H1 (cell line): Measurements from ENCODE around the gene ZNF407. TPM values are rescaled to one million over a fixed set of nuclear protein-coding genes. Genes with fewer than 3 reads are reported as not detected.

Experiments
- CTCF ChIA-PET: fragments of 300-600 bp; sonication (Branson Sonifier 250); formaldehyde crosslinking; loops from one replicate; lab custom pipeline; 2021; ENCODE audit not compliant: partially characterized antibody; lab: Charles Lee
- POLR2A ChIA-PET: fragments of 300-600 bp; sonication (Branson Sonifier 250); formaldehyde crosslinking; loops from one replicate; lab custom pipeline; 2021; ENCODE audit warnings: inconsistent platforms; ENCODE audit not compliant: partially characterized antibody; lab: Charles Lee
- DNase-seq, 2 experiments: peaks; one replicate each; pipeline versions ENCODE4 v3.0.0 to v3.0.0-alpha.2; 2010 to 2022; ENCODE audit warnings: low spot score in 2 of 2, low read depth in 1 of 2, mixed read lengths in 1 of 2
- FAIRE-seq: peaks from 2 replicates; lab custom pipeline; 2011; peaks lifted over from hg19 to GRCh38; lab: Jason Lieb, UNC
- H2AFZ ChIP-seq: 2 replicates; pipeline ENCODE4 v1.8.1; 2012; ENCODE audit warnings: low read length, inconsistent platforms
- H2AK5ac ChIP-seq: 2 replicates; pipeline ENCODE4 v1.6.1; 2013; ENCODE audit warnings: low read depth, low read length
- H2BK120ac ChIP-seq: replicated peaks from 2 replicates; pipeline ENCODE3; 2013; ENCODE audit warnings: low read depth, low read length, inconsistent platforms
- H2BK12ac ChIP-seq: 2 replicates; pipeline ENCODE4 v1.6.1; 2013; ENCODE audit warnings: low read depth, low read length
- H2BK15ac ChIP-seq: 2 replicates; pipeline ENCODE4 v1.6.1; 2013; ENCODE audit warnings: low read length
- H2BK20ac ChIP-seq: 2 replicates; pipeline ENCODE4 v1.6.1; 2013; ENCODE audit warnings: low read length
- H2BK5ac ChIP-seq: 2 replicates; pipeline ENCODE4 v1.6.1; 2013; ENCODE audit warnings: low read depth, low read length
- H3K14ac ChIP-seq: 2 replicates; pipeline ENCODE4 v1.6.1; 2013; ENCODE audit warnings: inconsistent platforms; ENCODE audit not compliant: insufficient read length
- H3K18ac ChIP-seq: 2 replicates; pipeline ENCODE4 v1.6.1; 2013; ENCODE audit warnings: low read length; ENCODE audit errors: extremely low read depth
- H3K23ac ChIP-seq: 2 replicates; pipeline ENCODE4 v1.6.1; 2013; ENCODE audit warnings: inconsistent platforms; ENCODE audit not compliant: insufficient read length
- H3K23me2 ChIP-seq: 2 replicates; pipeline ENCODE4 v1.6.1; 2013; ENCODE audit warnings: low read depth, low read length
- H3K27ac ChIP-seq: 2 replicates; pipeline ENCODE4 v1.6.1; 2011; ENCODE audit warnings: low read depth, low read length, inconsistent platforms
- H3K27me3 ChIP-seq, 4 experiments: replicated peaks in 1 of 4; 1 replicate in 1 of 4; 2 replicates in 3 of 4; pipeline versions ENCODE4 v1.6.1 to v1.8.1; 2011 to 2013; ENCODE audit warnings: low read length in 3 of 4, mild to moderate bottlenecking in 3 of 4, inconsistent platforms in 2 of 4, mixed read lengths in 2 of 4, moderate library complexity in 1 of 4; ENCODE audit not compliant: control insufficient read depth in 3 of 4, insufficient read depth in 3 of 4; ENCODE audit errors: extremely low read depth in 1 of 4
- H3K36me3 ChIP-seq, 4 experiments: 2 replicates each; pipeline versions ENCODE4 v1.6.1 to v1.8.1; 2011 to 2013; ENCODE audit warnings: mild to moderate bottlenecking in 4 of 4, low read length in 3 of 4, moderate library complexity in 2 of 4, control low read depth in 1 of 4, inconsistent platforms in 1 of 4; ENCODE audit not compliant: insufficient read depth in 4 of 4, control insufficient read depth in 2 of 4
- H3K4ac ChIP-seq: replicated peaks from 2 replicates; pipeline ENCODE3; 2013; ENCODE audit warnings: low read length, low read depth, mixed read lengths, inconsistent platforms; ENCODE audit not compliant: insufficient read length
- H3K4me1 ChIP-seq, 4 experiments: replicated peaks in 1 of 4; 1 replicate in 1 of 4; 2 replicates in 3 of 4; pipeline versions ENCODE4 v1.6.1 to v1.8.1; 2011 to 2013; ENCODE audit warnings: low read length in 3 of 4, inconsistent platforms in 2 of 4, mixed read lengths in 1 of 4; ENCODE audit not compliant: insufficient read depth in 4 of 4, control insufficient read depth in 3 of 4
- H3K4me2 ChIP-seq, 2 experiments: 2 replicates each; pipeline versions ENCODE4 v1.6.1 to v1.8.1; 2011 to 2013; ENCODE audit warnings: low read depth in 2 of 2, low read length in 2 of 2, control low read depth in 1 of 2, inconsistent platforms in 1 of 2, mild to moderate bottlenecking in 1 of 2; ENCODE audit not compliant: insufficient read depth in 1 of 2
- H3K4me3 ChIP-seq, 4 experiments: fragments of 200-600, 300-600 bp in 1 of 4; sonication (generic), shearing (Covaris generic), sonication (Bioruptor Twin) in 1 of 4; 2 replicates each; pipeline versions ENCODE4 v1.5.1 to v1.8.1; 2011 to 2016; ENCODE audit warnings: low read length in 4 of 4, low read depth in 3 of 4, control low read depth in 2 of 4, inconsistent platforms in 2 of 4, mild to moderate bottlenecking in 2 of 4, mixed read lengths in 1 of 4, moderate library complexity in 1 of 4; ENCODE audit not compliant: insufficient read depth in 2 of 4; ENCODE audit errors: extremely low read depth in 1 of 4
- H3K56ac ChIP-seq: replicated peaks from 2 replicates; pipeline ENCODE3; 2013; ENCODE audit warnings: low read depth, mild to moderate bottlenecking, mixed read lengths, low read length, inconsistent platforms; ENCODE audit not compliant: insufficient read length
- H3K79me1 ChIP-seq: 2 replicates; pipeline ENCODE4 v1.6.1; 2013; ENCODE audit warnings: low read depth, low read length, control low read depth
- H3K79me2 ChIP-seq, 2 experiments: 2 replicates each; pipeline versions ENCODE4 v1.6.1 to v1.8.1; 2012 to 2013; ENCODE audit warnings: low read length in 2 of 2, mild to moderate bottlenecking in 2 of 2, inconsistent platforms in 1 of 2; ENCODE audit not compliant: insufficient read depth in 2 of 2, control insufficient read depth in 1 of 2
- H3K9ac ChIP-seq, 4 experiments: replicated peaks in 1 of 4; 1 replicate in 1 of 4; 2 replicates in 3 of 4; pipeline versions ENCODE4 v1.6.1 to v1.8.1; 2011 to 2013; ENCODE audit warnings: low read depth in 3 of 4, low read length in 3 of 4, control low read depth in 2 of 4, mild to moderate bottlenecking in 2 of 4, moderate library complexity in 2 of 4, inconsistent platforms in 1 of 4; ENCODE audit errors: extremely low read depth in 1 of 4
- H3K9me3 ChIP-seq, 2 experiments: 2 replicates each; pipeline versions ENCODE4 v1.6.1 to v1.8.1; 2012 to 2013; ENCODE audit warnings: mild to moderate bottlenecking in 2 of 2, moderate library complexity in 2 of 2, control low read depth in 1 of 2, inconsistent platforms in 1 of 2, low read depth in 1 of 2, low read length in 1 of 2, mixed read lengths in 1 of 2; ENCODE audit not compliant: insufficient read depth in 2 of 2
- H4K20me1 ChIP-seq, 2 experiments: replicated peaks in 1 of 2; 2 replicates each; pipeline versions ENCODE3 to v1.8.1; 2011 to 2013; ENCODE audit warnings: inconsistent platforms in 2 of 2, low read length in 2 of 2, mild to moderate bottlenecking in 1 of 2; ENCODE audit not compliant: insufficient read depth in 2 of 2, control insufficient read depth in 1 of 2
- H4K5ac ChIP-seq: 2 replicates; pipeline ENCODE4 v1.6.1; 2013; ENCODE audit warnings: low read length, low read depth, mixed read lengths, inconsistent platforms; ENCODE audit not compliant: insufficient read length
- H4K8ac ChIP-seq: 2 replicates; pipeline ENCODE4 v1.8.0; 2013; ENCODE audit warnings: mild to moderate bottlenecking, moderate library complexity, low read length, inconsistent platforms; ENCODE audit not compliant: insufficient read depth; ENCODE audit errors: extremely low read depth
- H4K91ac ChIP-seq: replicated peaks from 2 replicates; pipeline ENCODE3; 2013; ENCODE audit warnings: low read length, mixed read lengths, inconsistent platforms; ENCODE audit not compliant: insufficient read length
- CEBPB ChIP-seq: IDR thresholded peaks from 2 replicates; pipeline ENCODE4 v1.6.1; 2012; ENCODE audit warnings: low read depth, low read length
- YY1 ChIP-seq: IDR thresholded peaks from 2 replicates; pipeline ENCODE4 v1.6.1; 2011; ENCODE audit warnings: low read depth, mild to moderate bottlenecking, low read length
- ZNF274 ChIP-seq: IDR thresholded peaks from 2 replicates; pipeline ENCODE4 v1.7.0; 2012; ENCODE audit warnings: low read length, borderline replicate concordance; ENCODE audit errors: extremely low read depth
- WGBS, 2 experiments: shearing (Covaris generic) in 1 of 2; methylation state at CpG; one replicate each; pipeline versions ENCODE4 v1.1.6 to v1.1.7; 2013 to 2015; ENCODE audit warnings: low lambda C conversion rate in 2 of 2, mixed read lengths in 2 of 2, inconsistent platforms in 1 of 2, low coverage in 1 of 2, missing lambda C conversion rate in 1 of 2; ENCODE audit not compliant: insufficient replicate concordance in 2 of 2, insufficient coverage in 1 of 2, insufficient read length in 1 of 2; ENCODE audit errors: extremely low coverage in 1 of 2, missing lambda C conversion rate in 1 of 2; 5-methylcytosine and 5-hydroxymethylcytosine counted together
- polyA plus RNA-seq, 7 experiments: library from polyadenylated mRNA; depleted of rRNA in 3 of 7; stranded (reverse) in 5 of 7; unstranded in 2 of 7; fragments of >200 nt in 5 of 7; fragments of 200-250 nt in 2 of 7; gene quantifications; 1 replicate in 5 of 7; 2 replicates in 1 of 7; 4 replicates in 1 of 7; pipeline versions ENCODE4 v1.2.1 to v1.2.3, GENCODE V29; 2011 to 2013; ENCODE audit warnings: missing spikeins in 2 of 7, mixed read lengths in 2 of 7
- total RNA-seq: library from RNA; stranded (reverse); fragmentation: NEBNext Ultra II Directional; extraction: Animal tissue kit (Norgen Biotek cat#: 25700); gene quantifications from 2 replicates; pipeline ENCODE4 v1.2.1, GENCODE V29; 2021

ZNF407 gene
- total and polyA plus RNA-seq, 2 of the 8 experiments (the other 6 are each of a cell fraction or from before 2014, with no cell fraction given), result 1.5 to 6.8 TPM

- Histone ChIP-seq H3K4me2 (no peak overlapping the region), H3K27me3 (no peaks in the 10 kb centered on the region), H3K9me3 (no peaks in the 10 kb centered on the region), H3K23ac (no peak overlapping the region), H2BK5ac (no peak overlapping the region), H2AFZ (no peak overlapping the region), H4K91ac (no peak overlapping the region), H2BK15ac (no peak overlapping the region), H3K36me3 (no peaks in the 10 kb centered on the region), H3K79me2 (no peaks in the 10 kb centered on the region), H2BK20ac (no peak overlapping the region), H4K8ac (no peak overlapping the region), H3K23me2 (no peaks in the 10 kb centered on the region), H3K4me3 (no peak overlapping the region), H2AK5ac (no peak overlapping the region), H3K14ac (no peak overlapping the region), H3K18ac (no peak overlapping the region), H3K4ac (no peak overlapping the region), H3K79me1 (no peaks in the 10 kb centered on the region), H2BK120ac (no peak overlapping the region), H3K4me1 (no peaks in the 10 kb centered on the region; a peak in 1 of 7 replicates), H4K20me1 (no peaks in the 10 kb centered on the region), H4K5ac (no peak overlapping the region), H3K27ac (no peak overlapping the region), H2BK12ac (no peak overlapping the region), H3K9ac (no peak overlapping the region), H3K56ac (no peak overlapping the region)
- TF ChIP-seq CEBPB (no peak), YY1 (no peak), ZNF274 (no peak)
- DNase-seq, result no peak
- no peak for FAIRE-seq
- 94% methylated on average over 3 of the region's 3 CpGs; no CpG with 5 or more reads in 1 of the 2 experiments for WGBS, 2 experiments
- ChIA-PET CTCF (no interaction called here), POLR2A (interaction anchor here (1.3 kb wide), 1 partner anchor 16 kb away, joined by 3 read pairs; no protein-coding TSS in a partner anchor)
Observed at GRCh38 chr18:74828200-74828599, 230.5 kb downstream of the ZNF407 start.
